BE2C (cell line): Measurements from ENCODE around the gene SMIM45.
A peak's percentile ranks its signal among the peaks of the same experiment; 100 is the strongest.
"Not testable (repeated sequence)": the region's sequence is repeated elsewhere in the genome, so short reads cannot be mapped to it uniquely, and the experiment has no call there.

Experiments
- DNase-seq: peaks from one replicate; pipeline ENCODE4 v3.0.0-alpha.2; 2020
- H3K27me3 ChIP-seq: fragments of 250-450 bp; sonication (Bioruptor Pico); 2 replicates; pipeline ENCODE4 v1.5.1; 2020; ENCODE audit warnings: mild to moderate bottlenecking
- H3K36me3 ChIP-seq: fragments of 250-450 bp; sonication (Bioruptor Pico); 2 replicates; pipeline ENCODE4 v1.5.1; 2020; ENCODE audit warnings: mild to moderate bottlenecking
- H3K4me1 ChIP-seq: fragments of 250-450 bp; sonication (Bioruptor Pico); 2 replicates; pipeline ENCODE4 v1.5.1; 2020
- H3K4me3 ChIP-seq: 2 replicates; pipeline ENCODE4 v1.5.1; 2011; ENCODE audit warnings: low read depth, low read length
- H3K9me3 ChIP-seq: fragments of 250-450 bp; sonication (Bioruptor Pico); 2 replicates; pipeline ENCODE4 v1.5.1; 2020
- TF ChIP-seq, protein P1 (sequence below): IDR thresholded peaks from 2 replicates; pipeline ENCODE4 v1.5.1; 2012; ENCODE audit warnings: mild to moderate bottlenecking, low read depth, low read length

The SMIM45 gene

DNA sequence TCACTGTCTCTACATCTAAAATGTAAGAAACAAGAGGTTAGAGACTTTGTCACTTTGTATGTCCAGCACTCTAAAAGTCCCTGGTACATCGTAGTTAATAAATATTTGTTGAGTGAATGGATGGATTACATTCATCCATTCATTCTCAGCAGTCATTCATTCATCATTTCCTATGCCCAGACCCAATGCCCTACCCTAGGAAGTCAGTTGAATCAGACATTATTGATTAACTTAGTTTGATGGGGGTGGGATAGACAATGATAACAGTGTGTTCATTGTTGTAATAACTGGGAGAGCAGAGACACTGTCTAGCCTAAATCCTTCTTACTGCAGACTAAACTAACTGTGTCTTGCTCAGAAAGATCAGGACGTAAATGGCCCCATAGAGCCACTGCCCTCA lies 3.8 kb upstream of the SMIM45 start:
- no peak overlapping the region; the same call in 1 of the 2 replicates for H3K4me3 ChIP-seq
- H3K36me3 ChIP-seq, result peaks cover 18% of the 10 kb centered on the region
- no peaks in the 10 kb centered on the region for H3K27me3 ChIP-seq
- TF ChIP-seq, protein P1, sequence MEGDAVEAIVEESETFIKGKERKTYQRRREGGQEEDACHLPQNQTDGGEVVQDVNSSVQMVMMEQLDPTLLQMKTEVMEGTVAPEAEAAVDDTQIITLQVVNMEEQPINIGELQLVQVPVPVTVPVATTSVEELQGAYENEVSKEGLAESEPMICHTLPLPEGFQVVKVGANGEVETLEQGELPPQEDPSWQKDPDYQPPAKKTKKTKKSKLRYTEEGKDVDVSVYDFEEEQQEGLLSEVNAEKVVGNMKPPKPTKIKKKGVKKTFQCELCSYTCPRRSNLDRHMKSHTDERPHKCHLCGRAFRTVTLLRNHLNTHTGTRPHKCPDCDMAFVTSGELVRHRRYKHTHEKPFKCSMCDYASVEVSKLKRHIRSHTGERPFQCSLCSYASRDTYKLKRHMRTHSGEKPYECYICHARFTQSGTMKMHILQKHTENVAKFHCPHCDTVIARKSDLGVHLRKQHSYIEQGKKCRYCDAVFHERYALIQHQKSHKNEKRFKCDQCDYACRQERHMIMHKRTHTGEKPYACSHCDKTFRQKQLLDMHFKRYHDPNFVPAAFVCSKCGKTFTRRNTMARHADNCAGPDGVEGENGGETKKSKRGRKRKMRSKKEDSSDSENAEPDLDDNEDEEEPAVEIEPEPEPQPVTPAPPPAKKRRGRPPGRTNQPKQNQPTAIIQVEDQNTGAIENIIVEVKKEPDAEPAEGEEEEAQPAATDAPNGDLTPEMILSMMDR, result no peak
- no peaks in the 10 kb centered on the region for H3K9me3 ChIP-seq
- DNase-seq, result no peak
- peaks cover 16% of the 10 kb centered on the region for H3K4me1 ChIP-seq

DNA sequence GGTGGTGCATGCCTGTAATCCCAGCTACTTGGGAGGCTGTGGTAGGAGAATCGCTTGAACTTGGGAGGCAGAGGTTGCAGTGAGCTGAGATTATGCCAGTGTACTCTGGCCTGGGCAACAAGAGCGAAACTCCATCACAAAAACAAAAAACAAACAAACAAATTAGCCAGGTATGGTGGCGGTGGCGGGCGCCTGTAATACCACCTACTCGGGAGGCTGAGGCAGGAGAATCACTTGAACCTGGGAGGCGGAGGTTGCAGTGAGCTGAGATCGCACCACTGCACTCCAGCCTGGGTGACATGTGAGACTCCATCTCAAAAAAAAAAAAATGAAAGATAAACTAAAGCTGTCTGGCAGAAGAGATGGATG lies 3.0 kb upstream of the SMIM45 start:
- H3K36me3 ChIP-seq, H3K9me3 ChIP-seq, H3K27me3 ChIP-seq, DNase-seq, H3K4me3 ChIP-seq: not testable (repeated sequence)
- H3K4me1 ChIP-seq, result peaks cover 18% of the 10 kb centered on the region

DNA sequence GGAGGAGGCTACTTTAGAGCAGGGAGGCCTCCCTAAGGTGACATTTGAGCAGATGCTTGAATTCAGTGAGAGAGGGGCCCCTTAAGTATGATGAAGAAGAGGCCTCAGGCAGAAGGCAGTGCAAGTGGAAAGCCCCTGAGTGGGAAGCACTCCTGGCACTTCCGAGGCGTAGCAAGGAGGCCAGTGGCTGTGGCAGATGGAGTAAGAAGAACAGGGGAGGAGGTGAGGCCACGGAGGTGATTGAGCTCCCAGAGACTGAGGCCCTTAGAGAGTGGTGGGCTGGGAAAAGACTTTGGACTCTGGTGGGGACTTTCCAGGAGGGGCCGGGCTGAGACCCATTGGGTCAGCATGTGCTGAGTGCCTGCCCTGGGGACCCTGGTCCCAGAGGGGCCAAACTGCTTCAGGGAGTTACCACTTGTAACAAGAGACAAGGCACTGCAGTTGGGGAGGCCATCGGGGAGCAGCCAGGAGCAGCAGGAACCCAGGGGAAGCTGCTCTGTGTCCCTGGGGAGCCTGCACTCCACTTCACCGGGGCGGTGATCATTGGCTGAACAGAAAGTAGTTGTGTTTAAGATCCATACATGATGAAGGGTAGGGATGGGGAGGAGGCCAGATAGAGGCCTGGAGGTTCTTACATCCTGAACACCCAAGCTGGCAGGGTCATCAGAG lies 2.5 kb upstream of the SMIM45 start:
- Histone ChIP-seq H3K27me3 (no peaks in the 10 kb centered on the region), H3K36me3 (peaks cover 7% of the 10 kb centered on the region), H3K9me3 (no peaks in the 10 kb centered on the region), H3K4me3 (no peak overlapping the region), H3K4me1 (peaks cover 18% of the 10 kb centered on the region)
- TF ChIP-seq, protein P1, result no peak
- no peak for DNase-seq

DNA sequence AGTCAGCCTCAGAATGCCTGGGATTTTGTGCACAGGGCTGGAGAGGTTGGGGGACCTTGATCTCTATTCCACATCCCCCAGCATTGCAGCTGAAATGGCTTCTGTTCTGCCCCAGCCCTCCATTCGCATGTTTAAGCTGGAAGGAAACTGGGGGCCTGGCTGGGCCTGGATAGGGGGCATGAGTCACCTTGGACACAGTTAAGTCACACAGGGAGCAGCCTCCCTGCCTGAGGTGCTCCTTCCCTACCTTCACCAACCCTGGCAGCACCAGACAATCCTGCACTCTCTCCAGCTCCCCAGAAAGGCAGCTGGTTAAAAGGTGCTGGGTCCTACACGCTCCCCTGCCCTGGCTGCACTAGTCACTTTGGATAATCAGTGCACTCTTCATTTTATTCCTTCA lies 763 bp downstream of the SMIM45 start:
- Histone ChIP-seq H3K36me3 (no peaks in the 10 kb centered on the region), H3K27me3 (no peaks in the 10 kb centered on the region), H3K9me3 (no peaks in the 10 kb centered on the region), H3K4me3 (peak overlapping the region; percentile 60), H3K4me1 (peaks cover 18% of the 10 kb centered on the region)
- TF ChIP-seq, protein P1, result no peak
- DNase-seq, result no peak

DNA sequence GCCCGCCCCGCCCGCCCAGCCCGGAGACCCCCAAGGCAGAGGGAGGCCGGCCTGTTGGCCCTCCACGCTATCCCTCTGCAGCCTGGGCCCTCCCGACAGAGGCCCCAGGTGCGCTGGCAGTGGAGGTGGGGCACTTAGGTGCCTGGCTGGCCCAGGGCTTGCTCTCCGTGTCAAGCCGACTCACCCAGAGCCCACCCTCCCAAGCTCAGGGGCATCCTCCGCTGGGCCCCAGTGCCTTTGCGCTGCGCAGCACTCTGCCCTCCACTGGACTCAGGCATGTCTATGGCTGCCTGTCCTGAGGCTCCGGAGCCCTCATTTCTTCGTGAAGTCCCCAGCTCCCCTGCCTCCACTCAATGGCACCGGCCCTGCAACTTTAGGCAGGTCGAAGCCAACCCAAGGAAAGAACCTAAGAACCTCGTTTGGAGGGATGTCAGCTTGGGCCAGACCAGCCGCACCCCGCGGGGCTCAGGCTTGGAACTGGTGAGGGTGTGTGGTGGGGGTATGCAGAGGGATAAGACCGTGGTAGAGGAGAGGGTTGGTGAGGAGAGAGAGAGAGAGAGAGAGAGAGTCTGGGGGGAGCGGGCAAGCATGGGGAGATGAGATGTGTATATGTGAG lies 6.1 kb downstream of the SMIM45 start:
- TF ChIP-seq, protein P1, result no peak
- no peak for DNase-seq
- no peak overlapping the region for H3K4me3 ChIP-seq

DNA sequence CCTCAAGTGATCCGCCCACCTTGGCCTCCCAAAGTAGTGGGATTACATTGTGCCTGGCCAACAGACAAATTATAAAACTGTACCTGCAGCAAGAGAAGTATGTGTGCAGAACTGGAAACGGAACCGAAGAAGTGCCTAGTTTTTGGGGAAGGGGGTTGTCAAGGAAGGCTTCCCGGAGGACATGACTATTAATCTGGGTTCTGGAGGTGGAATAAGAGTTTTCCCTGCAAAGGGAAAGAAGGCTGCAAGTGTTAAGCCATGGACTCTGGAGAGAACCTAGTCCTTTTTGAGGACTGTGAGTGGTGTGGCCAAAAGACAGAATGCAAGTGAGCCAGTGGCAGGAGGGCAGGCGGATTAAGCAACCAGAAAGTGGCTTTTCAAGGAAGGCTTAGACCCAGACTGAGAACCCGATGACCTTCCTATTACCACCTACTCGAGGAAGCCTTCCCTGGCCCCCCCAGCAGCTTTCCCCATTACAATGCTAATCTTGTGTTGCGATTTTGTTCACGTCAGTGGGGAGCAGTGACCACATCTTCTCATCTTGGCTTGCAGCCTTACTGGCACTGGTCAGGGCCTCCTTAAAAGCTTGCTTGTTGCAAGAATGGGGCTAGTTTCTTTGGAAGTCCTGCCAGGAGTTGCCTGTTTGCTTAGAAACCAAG lies 11.6 kb downstream of the SMIM45 start:
- Histone ChIP-seq H3K4me3 (no peak overlapping the region), H3K4me1 (peaks cover 18% of the 10 kb centered on the region), H3K36me3 (no peaks in the 10 kb centered on the region), H3K9me3 (no peaks in the 10 kb centered on the region), H3K27me3 (no peaks in the 10 kb centered on the region)
- TF ChIP-seq, protein P1, result no peak
- DNase-seq, result no peak

More for the DNA sequence above, 6.1 kb downstream of the SMIM45 start:
- peaks cover 12% of the 10 kb centered on the region; the same call in 1 of the 2 replicates for H3K4me1 ChIP-seq
- H3K9me3 ChIP-seq, result no peaks in the 10 kb centered on the region
- H3K27me3 ChIP-seq, result no peaks in the 10 kb centered on the region
- H3K36me3 ChIP-seq, result no peaks in the 10 kb centered on the region
